Lung microvascular endothelial cell (primary cell): ENCODE data around the gene NUP160. TPM values are rescaled to one million over a fixed set of nuclear protein-coding genes. Genes with fewer than 3 reads are reported as not detected.

Experiments used
- total RNA-seq: library from RNA; depleted of rRNA; stranded (reverse); fragments of >200 nt; gene quantifications from 2 replicates; pipeline ENCODE4 v1.2.1, GENCODE V29; 2014

Gene NUP160
- total RNA-seq, 1 donor from 2014 or later = 14.9 TPM

Other genes with a start within 250 kb of the NUP160 start
- gene MTCH2, start 205.8 kb downstream of the NUP160 start, total RNA-seq = 72.8 and 86.3 TPM in 2 replicates
- gene AGBL2, start 133.0 kb downstream of the NUP160 start, total RNA-seq = under 0.01 and 0.20 TPM in 2 replicates
- 21.8 and 45.8 TPM in 2 replicates for gene FNBP4, start 81.0 kb downstream of the NUP160 start, total RNA-seq
- under 0.01 and 0.65 TPM in 2 replicates for gene PTPRJ, start 132.2 kb upstream of the NUP160 start, total RNA-seq